ENCODE data around the gene TRAPPC12.

DNA sequence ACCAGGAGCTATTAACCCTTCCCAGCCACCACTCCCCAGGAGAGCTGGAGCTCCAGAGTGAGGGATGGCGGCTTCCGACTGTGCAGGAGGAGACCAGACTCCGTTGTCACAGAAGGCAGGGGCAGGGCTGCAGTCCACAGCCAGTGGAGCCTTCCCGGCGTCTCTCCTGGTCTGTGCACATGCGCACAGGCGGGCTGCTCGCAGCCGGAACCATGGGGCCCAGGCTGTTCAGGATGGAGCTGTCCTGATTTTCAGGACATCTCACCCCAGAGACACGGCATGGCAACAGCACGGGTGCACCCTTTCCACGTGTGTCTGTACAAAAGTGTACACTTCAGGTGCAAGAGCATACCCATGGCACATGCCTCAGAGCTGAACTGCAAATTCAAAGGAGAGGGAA is 30.7 kb upstream of the TRAPPC12 start:
- TF ChIP-seq POLR2A (IDR thresholded peaks at IDR 0.05): no peak
- TF ChIP-seq, protein P1, sequence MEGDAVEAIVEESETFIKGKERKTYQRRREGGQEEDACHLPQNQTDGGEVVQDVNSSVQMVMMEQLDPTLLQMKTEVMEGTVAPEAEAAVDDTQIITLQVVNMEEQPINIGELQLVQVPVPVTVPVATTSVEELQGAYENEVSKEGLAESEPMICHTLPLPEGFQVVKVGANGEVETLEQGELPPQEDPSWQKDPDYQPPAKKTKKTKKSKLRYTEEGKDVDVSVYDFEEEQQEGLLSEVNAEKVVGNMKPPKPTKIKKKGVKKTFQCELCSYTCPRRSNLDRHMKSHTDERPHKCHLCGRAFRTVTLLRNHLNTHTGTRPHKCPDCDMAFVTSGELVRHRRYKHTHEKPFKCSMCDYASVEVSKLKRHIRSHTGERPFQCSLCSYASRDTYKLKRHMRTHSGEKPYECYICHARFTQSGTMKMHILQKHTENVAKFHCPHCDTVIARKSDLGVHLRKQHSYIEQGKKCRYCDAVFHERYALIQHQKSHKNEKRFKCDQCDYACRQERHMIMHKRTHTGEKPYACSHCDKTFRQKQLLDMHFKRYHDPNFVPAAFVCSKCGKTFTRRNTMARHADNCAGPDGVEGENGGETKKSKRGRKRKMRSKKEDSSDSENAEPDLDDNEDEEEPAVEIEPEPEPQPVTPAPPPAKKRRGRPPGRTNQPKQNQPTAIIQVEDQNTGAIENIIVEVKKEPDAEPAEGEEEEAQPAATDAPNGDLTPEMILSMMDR (IDR thresholded peaks at IDR 0.05): no peak
- TF ChIP-seq EP300 (IDR thresholded peaks at IDR 0.05): no peak
- TF ChIP-seq POLR2AphosphoS5 (IDR thresholded peaks at IDR 0.05): no peak
